ENCODE data around the gene ANKRD13C.

The ANKRD13C gene

DNA sequence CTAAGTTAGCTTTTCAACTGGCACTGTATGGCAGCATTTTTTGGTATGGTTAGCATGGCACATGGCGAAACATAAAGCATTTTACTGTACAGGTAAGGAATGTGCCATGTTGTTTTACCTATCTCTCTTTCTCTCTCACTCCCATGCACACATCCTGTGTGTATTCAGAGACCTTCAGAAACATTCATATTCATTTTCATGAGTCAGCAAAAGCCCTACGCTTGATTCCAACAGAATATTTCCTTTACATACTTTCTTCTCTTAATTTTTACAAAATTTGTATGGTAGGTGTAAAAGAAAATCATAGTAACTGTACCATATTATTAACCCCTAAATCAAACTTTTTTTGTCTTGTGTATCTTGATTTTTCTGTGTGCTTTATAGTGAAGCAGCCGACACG is 123.0 kb downstream of the ANKRD13C start:
- Histone ChIP-seq H3K9ac (ENCODE audit: low read length in 5 of 5) (no peak overlapping the region), H3K4me3 (ENCODE audit: low read depth in 1 of 5, low read length in 5 of 5) (no peak overlapping the region), H3K9me3 (ENCODE audit: control insufficient read depth in 5 of 5, low read length in 5 of 5) (no peaks in the 10 kb centered on the region), H3K27me3 (ENCODE audit: control insufficient read depth in 5 of 5, insufficient read depth in 4 of 5, low read length in 5 of 5) (no peaks in the 10 kb centered on the region), H3K4me1 (ENCODE audit: control insufficient read depth in 5 of 5, insufficient read depth in 5 of 5, low read length in 5 of 5) (peaks cover 0 to 9% (median 7%) of the 10 kb centered on the region in 5 donors), H3K27ac (ENCODE audit: low read depth, low read length) (no peak overlapping the region), H3K36me3 (ENCODE audit: control insufficient read depth in 5 of 5, insufficient read depth in 5 of 5, low read length in 5 of 5) (peaks cover 62 to 80% (median 75%) of the 10 kb centered on the region in 5 donors)

DNA sequence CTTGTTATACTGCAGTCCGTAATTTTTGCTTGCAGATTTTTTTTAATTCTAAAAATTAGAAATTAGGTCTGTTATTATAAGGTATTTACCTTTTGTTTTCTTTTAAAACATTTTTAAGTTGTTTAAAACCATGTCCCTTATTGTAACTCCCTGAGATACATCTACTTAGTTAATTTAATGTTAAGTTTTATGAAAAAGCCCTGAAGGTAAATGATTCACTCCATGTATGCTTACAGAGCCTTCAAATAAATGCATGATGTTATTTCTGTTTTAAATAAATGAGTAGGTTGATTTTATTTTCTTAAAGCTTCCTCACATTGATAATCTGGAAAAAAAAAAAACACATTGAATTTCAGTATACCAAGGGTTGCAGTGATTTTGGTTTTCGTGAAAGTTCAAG is 125.9 kb downstream of the ANKRD13C start:
- Histone ChIP-seq H3K36me3 (ENCODE audit: control insufficient read depth in 5 of 5, insufficient read depth in 5 of 5, low read length in 5 of 5) (peaks cover 48 to 68% (median 63%) of the 10 kb centered on the region in 5 donors), H3K4me1 (ENCODE audit: control insufficient read depth in 5 of 5, insufficient read depth in 5 of 5, low read length in 5 of 5) (peaks cover 0 to 20% (median 13%) of the 10 kb centered on the region in 5 donors), H3K27ac (ENCODE audit: low read depth, low read length) (no peak overlapping the region), H3K9ac (ENCODE audit: low read length in 5 of 5) (no peak overlapping the region), H3K9me3 (ENCODE audit: control insufficient read depth in 5 of 5, low read length in 5 of 5) (no peaks in the 10 kb centered on the region), H3K27me3 (ENCODE audit: control insufficient read depth in 5 of 5, insufficient read depth in 4 of 5, low read length in 5 of 5) (no peaks in the 10 kb centered on the region), H3K4me3 (ENCODE audit: low read depth in 1 of 5, low read length in 5 of 5) (no peak overlapping the region)

DNA sequence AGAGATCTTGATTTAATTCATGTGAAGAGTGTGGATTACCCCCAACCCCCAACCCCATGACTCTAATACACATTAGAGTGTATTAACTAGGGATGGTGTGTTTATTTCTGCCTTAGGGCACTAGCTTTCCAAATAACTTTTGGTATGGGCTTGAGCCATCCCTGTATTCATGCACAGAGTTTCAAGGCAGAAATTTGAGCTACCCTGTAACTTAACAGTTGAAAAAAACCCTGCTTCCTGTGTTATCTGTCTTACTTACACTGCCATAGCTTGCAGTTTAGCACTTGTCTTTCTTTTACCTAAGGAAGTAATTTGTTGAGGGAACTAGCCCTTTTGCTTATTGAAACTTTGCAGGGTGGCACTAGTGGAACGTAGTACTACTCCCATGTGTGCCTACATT is 127.1 kb downstream of the ANKRD13C start:
- Histone ChIP-seq H3K27ac (ENCODE audit: low read depth, low read length) (no peak overlapping the region), H3K9me3 (ENCODE audit: control insufficient read depth in 5 of 5, low read length in 5 of 5) (no peaks in the 10 kb centered on the region), H3K9ac (ENCODE audit: low read length in 5 of 5) (peak overlapping the region in 2 of 5 donors; percentile 6 to 20), H3K36me3 (ENCODE audit: control insufficient read depth in 5 of 5, insufficient read depth in 5 of 5, low read length in 5 of 5) (peaks cover 40 to 61% (median 55%) of the 10 kb centered on the region in 5 donors), H3K4me1 (ENCODE audit: control insufficient read depth in 5 of 5, insufficient read depth in 5 of 5, low read length in 5 of 5) (peaks cover 0 to 31% (median 26%) of the 10 kb centered on the region in 5 donors), H3K4me3 (ENCODE audit: low read depth in 1 of 5, low read length in 5 of 5) (no peak overlapping the region), H3K27me3 (ENCODE audit: control insufficient read depth in 5 of 5, insufficient read depth in 4 of 5, low read length in 5 of 5) (no peaks in the 10 kb centered on the region)

DNA sequence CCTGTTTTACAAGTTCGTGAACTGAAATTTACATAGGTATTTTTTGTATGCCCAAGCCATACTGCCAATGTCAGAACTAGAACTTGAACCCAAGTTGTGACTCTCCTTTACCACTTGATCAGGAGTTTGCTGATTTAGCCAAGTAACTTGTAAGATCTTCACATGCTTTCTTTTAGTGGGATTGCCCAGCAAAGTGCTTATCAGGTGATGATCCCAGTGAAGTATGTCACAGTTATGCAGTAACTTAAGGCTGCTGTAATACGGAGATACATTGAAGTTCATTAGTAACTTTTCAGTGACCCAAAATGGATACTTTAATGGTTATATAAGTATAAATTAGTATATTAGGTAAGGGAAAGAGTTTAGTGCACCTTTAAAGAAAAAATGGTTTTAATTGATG is 129.6 kb downstream of the ANKRD13C start:
- Histone ChIP-seq H3K27me3 (ENCODE audit: control insufficient read depth in 5 of 5, insufficient read depth in 4 of 5, low read length in 5 of 5) (no peaks in the 10 kb centered on the region), H3K9ac (ENCODE audit: low read length in 5 of 5) (peak overlapping the region in 2 of 5 donors; percentile 6 to 8), H3K4me3 (ENCODE audit: low read depth in 1 of 5, low read length in 5 of 5) (no peak overlapping the region), H3K27ac (ENCODE audit: low read depth, low read length) (peak overlapping the region; percentile 98), H3K36me3 (ENCODE audit: control insufficient read depth in 5 of 5, insufficient read depth in 5 of 5, low read length in 5 of 5) (peaks cover 20 to 38% (median 32%) of the 10 kb centered on the region in 5 donors), H3K4me1 (ENCODE audit: control insufficient read depth in 5 of 5, insufficient read depth in 5 of 5, low read length in 5 of 5) (peaks cover 0 to 45% (median 41%) of the 10 kb centered on the region in 5 donors), H3K9me3 (ENCODE audit: control insufficient read depth in 5 of 5, low read length in 5 of 5) (no peaks in the 10 kb centered on the region)

DNA sequence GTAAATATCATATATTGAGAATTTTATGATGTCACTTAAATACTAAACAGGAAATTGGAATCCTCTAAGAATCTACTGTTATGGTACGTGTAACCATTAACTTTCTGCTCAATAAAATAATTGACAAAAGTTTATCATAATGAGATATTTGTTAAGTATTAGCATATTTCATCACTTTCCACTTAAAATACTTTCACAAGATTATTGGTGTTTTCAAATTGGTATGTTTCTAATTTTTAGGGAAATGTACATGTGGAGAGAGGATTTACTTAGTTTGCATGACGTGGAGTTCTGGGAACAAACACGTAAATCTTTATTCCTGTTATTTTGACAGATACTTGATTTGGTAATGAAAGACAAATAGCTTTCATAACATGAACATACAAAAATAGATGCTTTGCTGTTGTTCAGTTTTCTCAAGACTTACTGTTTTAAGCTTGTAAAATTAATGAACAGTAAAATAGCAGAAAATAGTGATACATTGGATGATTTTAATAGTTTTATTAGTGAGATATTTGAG is 131.7 kb downstream of the ANKRD13C start:
- peak overlapping the region in 3 of 5 donors; percentile 23 to 87 (median 37) for H3K4me3 ChIP-seq (ENCODE audit: low read depth in 1 of 5, low read length in 5 of 5)
- peak overlapping the region; percentile 98 for H3K27ac ChIP-seq (ENCODE audit: low read depth, low read length)
- no peaks in the 10 kb centered on the region for H3K27me3 ChIP-seq (ENCODE audit: control insufficient read depth in 5 of 5, insufficient read depth in 4 of 5, low read length in 5 of 5)
- H3K36me3 ChIP-seq (ENCODE audit: control insufficient read depth in 5 of 5, insufficient read depth in 5 of 5, low read length in 5 of 5) = peaks cover 12 to 21% (median 16%) of the 10 kb centered on the region in 5 donors
- H3K4me1 ChIP-seq (ENCODE audit: control insufficient read depth in 5 of 5, insufficient read depth in 5 of 5, low read length in 5 of 5) = peaks cover 0 to 44% (median 40%) of the 10 kb centered on the region in 5 donors
- H3K9ac ChIP-seq (ENCODE audit: low read length in 5 of 5) = peak overlapping the region; percentile 43 to 98 (median 93)
- no peaks in the 10 kb centered on the region for H3K9me3 ChIP-seq (ENCODE audit: control insufficient read depth in 5 of 5, low read length in 5 of 5)

DNA sequence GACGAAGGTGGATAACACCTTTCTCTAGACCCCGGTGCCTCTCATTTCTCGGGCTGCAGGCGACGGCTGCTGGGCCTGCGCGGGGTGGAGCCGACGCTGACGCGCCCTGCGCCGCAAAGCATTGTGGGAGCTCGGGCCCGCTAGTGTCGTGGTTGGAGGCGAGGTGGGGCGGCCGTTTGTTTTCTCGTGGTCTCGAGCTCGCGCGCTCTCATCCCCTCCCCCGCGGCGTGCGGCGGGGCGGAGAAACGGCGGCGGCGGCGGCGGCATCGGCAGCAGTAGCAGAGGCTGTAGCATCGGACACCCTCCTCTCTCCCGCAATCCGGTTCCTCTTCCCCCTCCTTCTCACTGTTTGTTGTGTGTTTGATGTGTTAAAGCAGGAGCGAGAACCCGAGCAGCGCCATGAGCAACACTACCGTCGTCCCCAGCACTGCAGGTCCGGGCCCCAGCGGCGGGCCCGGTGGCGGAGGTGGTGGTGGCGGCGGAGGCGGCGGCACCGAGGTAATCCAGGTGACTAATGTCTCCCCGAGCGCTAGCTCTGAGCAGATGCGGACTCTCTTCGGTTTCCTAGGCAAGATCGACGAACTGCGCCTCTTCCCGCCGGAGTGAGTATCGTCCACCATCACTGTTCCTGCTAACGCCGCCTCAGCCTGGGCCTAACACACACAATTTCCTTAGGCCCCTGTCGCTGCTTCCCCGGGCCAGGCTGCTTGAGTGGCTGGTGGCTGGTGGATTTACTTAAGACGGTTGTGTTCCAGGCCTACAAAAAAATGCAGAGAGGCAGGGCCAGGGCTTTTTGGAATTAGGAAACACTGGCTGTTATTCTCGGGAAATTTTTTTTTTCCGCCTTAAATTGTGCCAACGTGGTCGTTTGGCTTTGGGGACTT is 133.0 kb downstream of the ANKRD13C start, which contains the start of gene SRSF11:
SRSF11 (plus strand) TSS at position 143 of the 884 bp plus-strand sequence; CDS start at position 400, 257 bp downstream.
- Histone ChIP-seq H3K36me3 (ENCODE audit: control insufficient read depth in 5 of 5, insufficient read depth in 5 of 5, low read length in 5 of 5) (peaks cover 13 to 23% (median 15%) of the 10 kb centered on the region in 5 donors), H3K4me3 (ENCODE audit: low read depth in 1 of 5, low read length in 5 of 5) (peak within 1 kb of the TSS; percentile 77 to 88 (median 87)), H3K27me3 (ENCODE audit: control insufficient read depth in 5 of 5, insufficient read depth in 4 of 5, low read length in 5 of 5) (no peaks in the 10 kb centered on the region), H3K9ac (ENCODE audit: low read length in 5 of 5) (peak within 1 kb of the TSS; percentile 89 to 98 (median 93)), H3K4me1 (ENCODE audit: control insufficient read depth in 5 of 5, insufficient read depth in 5 of 5, low read length in 5 of 5) (peaks cover 0 to 38% (median 34%) of the 10 kb centered on the region in 5 donors), H3K9me3 (ENCODE audit: control insufficient read depth in 5 of 5, low read length in 5 of 5) (no peaks in the 10 kb centered on the region), H3K27ac (ENCODE audit: low read depth, low read length) (peak within 1 kb of the TSS; percentile 98)

DNA sequence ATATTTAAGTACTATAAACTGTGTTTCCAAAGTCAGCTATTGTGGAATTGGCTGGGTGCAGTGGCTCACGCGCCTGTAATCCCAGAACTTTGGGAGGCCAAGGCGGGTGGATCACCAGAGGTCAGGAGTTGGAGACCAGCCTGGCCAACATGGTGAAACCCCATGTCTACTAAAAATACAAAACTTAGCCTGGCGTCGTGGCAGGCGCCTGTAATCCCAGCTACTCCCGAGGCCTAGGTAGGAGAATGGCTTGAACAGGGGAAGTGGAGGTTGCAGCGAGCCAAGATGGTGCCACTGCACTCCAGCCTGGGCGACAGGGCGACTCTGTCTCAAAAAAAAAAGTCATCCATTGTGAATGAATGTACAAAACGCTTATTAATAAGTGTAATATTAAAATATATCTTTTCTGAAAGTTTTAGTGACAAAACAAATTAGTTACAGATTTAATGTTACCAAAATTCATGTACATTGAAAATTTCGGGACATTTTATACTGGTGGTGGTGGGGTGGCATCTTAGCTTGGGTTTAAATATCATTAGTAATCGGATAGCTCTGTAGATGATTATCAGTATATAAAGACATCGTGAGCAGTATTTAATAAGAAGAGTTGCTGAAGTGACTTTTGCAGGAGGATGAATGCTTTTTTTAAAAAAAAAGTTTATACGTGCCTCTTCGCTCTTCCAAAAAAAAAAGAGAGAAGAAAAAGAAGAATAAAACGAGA is 133.8 kb downstream of the ANKRD13C start:
- Histone ChIP-seq H3K9me3 (ENCODE audit: control insufficient read depth in 5 of 5, low read length in 5 of 5) (no peaks in the 10 kb centered on the region), H3K36me3 (ENCODE audit: control insufficient read depth in 5 of 5, insufficient read depth in 5 of 5, low read length in 5 of 5) (peaks cover 15 to 27% (median 17%) of the 10 kb centered on the region in 5 donors), H3K9ac (ENCODE audit: low read length in 5 of 5) (peak overlapping the region; percentile 66 to 98 (median 93)), H3K4me3 (ENCODE audit: low read depth in 1 of 5, low read length in 5 of 5) (peak overlapping the region; percentile 57 to 88 (median 85)), H3K27me3 (ENCODE audit: control insufficient read depth in 5 of 5, insufficient read depth in 4 of 5, low read length in 5 of 5) (no peaks in the 10 kb centered on the region), H3K27ac (ENCODE audit: low read depth, low read length) (peak overlapping the region; percentile 98), H3K4me1 (ENCODE audit: control insufficient read depth in 5 of 5, insufficient read depth in 5 of 5, low read length in 5 of 5) (peaks cover 0 to 38% (median 34%) of the 10 kb centered on the region in 5 donors)

DNA sequence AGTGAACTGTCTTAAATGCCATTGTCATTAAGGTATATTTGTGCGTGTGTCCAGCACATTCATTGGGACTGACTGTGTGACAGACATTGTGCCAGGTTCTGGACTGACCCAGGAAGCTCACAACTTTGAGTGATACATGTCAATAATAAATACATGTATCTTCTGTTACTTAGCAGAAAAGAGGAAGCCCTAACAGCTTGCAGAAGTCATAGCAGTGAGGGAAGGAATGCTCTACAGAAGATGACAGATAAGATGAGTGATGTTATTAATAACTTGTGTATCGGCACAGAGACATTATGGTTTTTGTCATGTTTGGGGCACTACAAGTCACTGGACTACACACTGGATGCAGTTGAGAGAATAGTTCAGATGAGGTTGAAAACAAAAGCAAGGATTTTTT is 134.5 kb downstream of the ANKRD13C start:
- Histone ChIP-seq H3K9me3 (ENCODE audit: control insufficient read depth in 5 of 5, low read length in 5 of 5) (no peaks in the 10 kb centered on the region), H3K4me1 (ENCODE audit: control insufficient read depth in 5 of 5, insufficient read depth in 5 of 5, low read length in 5 of 5) (peaks cover 0 to 38% (median 34%) of the 10 kb centered on the region in 5 donors), H3K4me3 (ENCODE audit: low read depth in 1 of 5, low read length in 5 of 5) (no peak overlapping the region), H3K36me3 (ENCODE audit: control insufficient read depth in 5 of 5, insufficient read depth in 5 of 5, low read length in 5 of 5) (peaks cover 8 to 25% (median 23%) of the 10 kb centered on the region in 5 donors), H3K27me3 (ENCODE audit: control insufficient read depth in 5 of 5, insufficient read depth in 4 of 5, low read length in 5 of 5) (no peaks in the 10 kb centered on the region), H3K27ac (ENCODE audit: low read depth, low read length) (no peak overlapping the region), H3K9ac (ENCODE audit: low read length in 5 of 5) (no peak overlapping the region)

DNA sequence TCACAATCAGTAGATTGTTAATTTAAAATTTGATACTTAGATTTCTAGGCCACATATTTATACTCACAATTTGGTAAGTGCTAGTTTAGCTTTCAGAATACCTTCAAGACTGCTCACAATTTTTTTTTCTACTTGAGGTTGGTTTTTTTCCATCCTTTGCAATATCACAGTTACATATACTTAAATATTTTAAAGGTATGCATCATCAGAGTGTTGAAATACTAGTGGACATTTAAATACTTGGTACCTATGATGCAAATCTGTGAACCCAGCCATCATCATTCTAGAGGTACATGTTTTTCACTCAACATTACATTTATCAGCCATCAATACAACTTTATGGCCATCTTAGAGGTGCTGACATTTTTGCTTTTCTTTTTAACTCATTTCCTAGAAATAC is 143.0 kb downstream of the ANKRD13C start:
- H3K27ac ChIP-seq (ENCODE audit: low read depth, low read length) = peak overlapping the region; percentile 49
- H3K4me3 ChIP-seq (ENCODE audit: low read depth in 1 of 5, low read length in 5 of 5) = no peak overlapping the region
- no peaks in the 10 kb centered on the region for H3K9me3 ChIP-seq (ENCODE audit: control insufficient read depth in 5 of 5, low read length in 5 of 5)
- peak overlapping the region in 1 of 5 donors; percentile 6 for H3K9ac ChIP-seq (ENCODE audit: low read length in 5 of 5)
- H3K27me3 ChIP-seq (ENCODE audit: control insufficient read depth in 5 of 5, insufficient read depth in 4 of 5, low read length in 5 of 5) = no peaks in the 10 kb centered on the region
- H3K4me1 ChIP-seq (ENCODE audit: control insufficient read depth in 5 of 5, insufficient read depth in 5 of 5, low read length in 5 of 5) = peaks cover 2 to 48% (median 29%) of the 10 kb centered on the region in 5 donors
- peaks cover 0 to 23% (median 14%) of the 10 kb centered on the region in 5 donors for H3K36me3 ChIP-seq (ENCODE audit: control insufficient read depth in 5 of 5, insufficient read depth in 5 of 5, low read length in 5 of 5)

All from subcutaneous abdominal adipose tissue (tissue), 5 donors.